Prostate gland (tissue), 2 donors: ENCODE data around the gene MEGF8. TPM values are rescaled to one million over a fixed set of nuclear protein-coding genes. Genes with fewer than 3 reads are reported as not detected.
"Not testable (repeated sequence)": the region's sequence is repeated elsewhere in the genome, so short reads cannot be mapped to it uniquely, and the experiment has no call there.

ENCODE experiments used
- DNase-seq: peaks from one replicate; pipeline ENCODE4 v3.0.0-alpha.2; 2019; ENCODE audit warnings: low spot score
- H3K27ac ChIP-seq, 2 donors: fragments of 200-600 bp; sonication (generic); 2 replicates each; pipeline ENCODE4 v1.5.1; 2017 to 2019
- H3K27me3 ChIP-seq: fragments of 200-600 bp; sonication (generic); replicated peaks from 2 replicates; pipeline ENCODE4 v1.5.1; 2019; ENCODE audit not compliant: insufficient read depth
- H3K36me3 ChIP-seq, 2 donors: fragments of 200-600 bp; sonication (generic); 1 replicate in 1 of 2; 2 replicates in 1 of 2; pipeline versions ENCODE4 v1.5.1 to v1.8.1; 2017 to 2019
- H3K4me1 ChIP-seq: fragments of 200-600 bp; sonication (generic); replicated peaks from 2 replicates; pipeline ENCODE4 v1.5.1; 2019
- H3K4me3 ChIP-seq, 2 donors: fragments of 200-600 bp; sonication (generic); 2 replicates each; pipeline ENCODE4 v1.5.1; 2017 to 2019
- H3K9me3 ChIP-seq: fragments of 200-600 bp; sonication (generic); 2 replicates; pipeline ENCODE4 v1.5.1; 2017
- CTCF ChIP-seq, 4 experiments: fragments of 200-600 bp in 2 of 4; fragments of 450-650 bp in 2 of 4; sonication (generic) in 2 of 4; IDR thresholded peaks; 1 replicate in 3 of 4; 2 replicates in 1 of 4; pipeline ENCODE4 v1.5.1; 2016 to 2019; ENCODE audit warnings: antibody characterized with exemption in 4 of 4, mild to moderate bottlenecking in 2 of 4, moderate library complexity in 2 of 4
- POLR2A ChIP-seq: fragments of 450-650 bp; IDR thresholded peaks from one replicate; pipeline ENCODE4 v1.6.1; 2016; ENCODE audit warnings: antibody characterized with exemption, mild to moderate bottlenecking
- POLR2AphosphoS5 ChIP-seq: sonication (generic); formaldehyde crosslinking; IDR thresholded peaks from one replicate; pipeline ENCODE4 v1.6.1; 2017; ENCODE audit warnings: antibody characterized with exemption
- WGBS: methylation state at CpG from one replicate; pipeline ENCODE4 v1.1.5; 2018; 5-methylcytosine and 5-hydroxymethylcytosine counted together
- intact Hi-C: fragments of 100-400 bp; cut with DNase I; formaldehyde crosslinking; loops from one replicate; pipeline ENCODE4 v1.14.2; 2022
- total RNA-seq, 2 donors: library from RNA; depleted of rRNA; stranded (reverse); fragments of >200 nt; gene quantifications; one replicate each; pipeline ENCODE4 v1.1.0, GENCODE V29; 2016

The MEGF8 gene
- total RNA-seq, 2 donors from 2014 or later: 22.8 to 30.7 TPM

GRCh38 chr19:42335374-42335936 lies 10.0 kb downstream of the MEGF8 start:
- Histone ChIP-seq H3K4me3 (no peak overlapping the region), H3K36me3 (peaks cover 0 to 3% of the 10 kb centered on the region in 2 donors), H3K27me3 (no peaks in the 10 kb centered on the region), H3K27ac (no peak overlapping the region), H3K4me1 (no peaks in the 10 kb centered on the region), H3K9me3 (no peaks in the 10 kb centered on the region)
- intact Hi-C loops: no loop called here
- no peak for TF ChIP-seq POLR2A
- TF ChIP-seq CTCF (IDR thresholded peaks at IDR 0.05): no peak
- no peak for TF ChIP-seq POLR2AphosphoS5
- WGBS: 88% methylated on average over 7 of the region's 7 CpGs
- no peak for DNase-seq

GRCh38 chr19:42335971-42336370 lies 10.5 kb downstream of the MEGF8 start:
- no peaks in the 10 kb centered on the region for H3K27me3 ChIP-seq
- H3K4me3 ChIP-seq: no peak overlapping the region
- no peak for TF ChIP-seq POLR2A
- no peak for TF ChIP-seq CTCF (IDR thresholded peaks at IDR 0.05)
- no peak for TF ChIP-seq POLR2AphosphoS5
- H3K36me3 ChIP-seq: peaks cover 0 to 3% of the 10 kb centered on the region in 2 donors
- H3K4me1 ChIP-seq: no peaks in the 10 kb centered on the region
- WGBS: 90% methylated on average over 19 of the region's 19 CpGs
- intact Hi-C loops: no loop called here
- no peak overlapping the region for H3K27ac ChIP-seq
- no peaks in the 10 kb centered on the region for H3K9me3 ChIP-seq
- DNase-seq: no peak

GRCh38 chr19:42339126-42339860 lies 13.9 kb downstream of the MEGF8 start:
- not testable (repeated sequence) for H3K4me1 ChIP-seq

GRCh38 chr19:42339922-42340321 lies 14.5 kb downstream of the MEGF8 start:
- H3K27me3 ChIP-seq, intact Hi-C loops, DNase-seq, H3K27ac ChIP-seq, H3K4me1 ChIP-seq, H3K36me3 ChIP-seq, H3K4me3 ChIP-seq, H3K9me3 ChIP-seq: not testable (repeated sequence)
- 95% methylated on average over 4 of the region's 4 CpGs for WGBS

More at GRCh38 chr19:42339126-42339860, 13.9 kb downstream of the MEGF8 start:
- 63% methylated on average over 7 of the region's 7 CpGs for WGBS
- H3K9me3 ChIP-seq, intact Hi-C loops, H3K36me3 ChIP-seq, H3K4me3 ChIP-seq, H3K27ac ChIP-seq, DNase-seq, H3K27me3 ChIP-seq: not testable (repeated sequence)

GRCh38 chr19:42343344-42344110 lies 18.1 kb downstream of the MEGF8 start:
- DNase-seq: no peak
- Histone ChIP-seq H3K4me1 (no peaks in the 10 kb centered on the region), H3K9me3 (no peaks in the 10 kb centered on the region), H3K4me3 (no peak overlapping the region), H3K27me3 (no peaks in the 10 kb centered on the region), H3K36me3 (peaks cover 0 to 2% of the 10 kb centered on the region in 2 donors), H3K27ac (no peak overlapping the region)
- TF ChIP-seq POLR2A (no peak), POLR2AphosphoS5 (no peak), CTCF (IDR thresholded peaks at IDR 0.05) (no peak)
- intact Hi-C loops: no loop called here
- WGBS: 89% methylated on average over 17 of the region's 17 CpGs
